HEK293 (cell line): Measurements from ENCODE around the gene TBC1D5.

Experiments
- CTCF ChIP-seq: fragments of 450-650 bp; formaldehyde crosslinking; IDR thresholded peaks from 2 replicates; pipeline ENCODE4 v1.5.1; 2016; ENCODE audit warnings: missing biosample characterization, missing genetic modification characterization
- MYNN ChIP-seq: fragments of 450-650 bp; formaldehyde crosslinking; IDR thresholded peaks from 2 replicates; pipeline ENCODE4 v1.5.1; 2016; ENCODE audit warnings: missing biosample characterization, missing genetic modification characterization, borderline replicate concordance
- ZNF138 ChIP-seq: fragments of 450-650 bp; formaldehyde crosslinking; IDR thresholded peaks from 2 replicates; pipeline ENCODE4 v1.5.1; 2016; ENCODE audit warnings: missing biosample characterization, missing genetic modification characterization, borderline replicate concordance
- ZNF654 ChIP-seq: fragments of 450-650 bp; formaldehyde crosslinking; IDR thresholded peaks from 2 replicates; pipeline ENCODE4 v1.5.1; 2016; ENCODE audit warnings: low read depth, missing biosample characterization, missing genetic modification characterization

GRCh38 chr3:17529677-17530076 lies 212.8 kb downstream of the TBC1D5 start:
- no peak for TF ChIP-seq MYNN (tag by site-specific recombination)
- no peak for TF ChIP-seq ZNF138
- no peak for TF ChIP-seq CTCF (tag by site-specific recombination)
- no peak for TF ChIP-seq ZNF654 (tag by site-specific recombination)
